Measurements from ENCODE around the gene SMYD2. TPM values are rescaled to one million over a fixed set of nuclear protein-coding genes. Genes with fewer than 3 reads are reported as not detected.

Gene SMYD2
- total and polyA plus RNA-seq, 2 experiments from 2014 or later, result 34.9 to 52.1 TPM

GRCh38 chr1:214318956-214319736 is 38.2 kb downstream of the SMYD2 start:
- Histone ChIP-seq H3K9me2 (ENCODE audit: insufficient read depth) (no peaks in the 10 kb centered on the region), H3K27me3 (replicated peaks; ENCODE audit: insufficient read depth) (no peaks in the 10 kb centered on the region), H3F3A (ENCODE audit: insufficient read depth) (peaks cover 14% of the 10 kb centered on the region; the same call in 1 of the 2 replicates), H3K9me3 (ENCODE audit: low read depth) (no peaks in the 10 kb centered on the region), H3K36me3 (ENCODE audit: low read depth) (0 out of 2 replicates have a peak, but pooled peaks cover 8% of the 10 kb centered on the region), H3K9ac (no peak overlapping the region), H3K79me2 (ENCODE audit: insufficient read depth) (no peaks in the 10 kb centered on the region), H3K4me3 (no peak overlapping the region), H3K4me2 (ENCODE audit: unreplicated experiment) (no peak overlapping the region), H3K4me1 (ENCODE audit: insufficient read depth) (peaks cover 11% of the 10 kb centered on the region), H3K27ac (no peak overlapping the region), H4K20me1 (ENCODE audit: insufficient read depth) (no peaks in the 10 kb centered on the region), H2AFZ (no peak overlapping the region)
- no peak for DNase-seq
- in situ Hi-C loops (cut with MboI), result no loop called here
- WGBS, 2 experiments (ENCODE audit: low coverage in 1 of 2, low lambda C conversion rate in 2 of 2, missing lambda C conversion rate in 2 of 2), result 97 to 99% methylated on average over 10 of the region's 10 CpGs
- TF ChIP-seq EZH2 (IDR thresholded peaks at IDR 0.05; ENCODE audit: insufficient read depth, poor library complexity, severe bottlenecking) (no peak), EZH2phosphoT487 (IDR thresholded peaks at IDR 0.05; ENCODE audit: insufficient read depth, low read depth) (no peak)

GRCh38 chr1:214319938-214320337 is 39.0 kb downstream of the SMYD2 start:
- in situ Hi-C loops (cut with MboI), result no loop called here

GRCh38 chr1:214321705-214322453 is 40.9 kb downstream of the SMYD2 start:
- Histone ChIP-seq H3K9ac (no peak overlapping the region), H3K9me2 (ENCODE audit: insufficient read depth) (no peaks in the 10 kb centered on the region), H3K36me3 (ENCODE audit: low read depth) (0 out of 2 replicates have a peak, but pooled peaks cover 8% of the 10 kb centered on the region), H3K9me3 (ENCODE audit: low read depth) (no peaks in the 10 kb centered on the region), H3K79me2 (ENCODE audit: insufficient read depth) (no peaks in the 10 kb centered on the region), H3K27ac (no peak overlapping the region), H4K20me1 (ENCODE audit: insufficient read depth) (no peaks in the 10 kb centered on the region), H2AFZ (no peak overlapping the region), H3K4me2 (ENCODE audit: unreplicated experiment) (no peak overlapping the region), H3K27me3 (replicated peaks; ENCODE audit: insufficient read depth) (no peaks in the 10 kb centered on the region), H3F3A (ENCODE audit: insufficient read depth) (peaks cover 6% of the 10 kb centered on the region; the same call in 1 of the 2 replicates), H3K4me1 (ENCODE audit: insufficient read depth) (peaks cover 2% of the 10 kb centered on the region; the same call in 1 of the 2 replicates), H3K4me3 (no peak overlapping the region)
- no peak for DNase-seq
- no peak for TF ChIP-seq EZH2 (IDR thresholded peaks at IDR 0.05; ENCODE audit: insufficient read depth, poor library complexity, severe bottlenecking)
- no peak for TF ChIP-seq EZH2phosphoT487 (IDR thresholded peaks at IDR 0.05; ENCODE audit: insufficient read depth, low read depth)
- in situ Hi-C loops (cut with MboI), result no loop called here
- WGBS, 2 experiments (ENCODE audit: low coverage in 1 of 2, low lambda C conversion rate in 2 of 2, missing lambda C conversion rate in 2 of 2), result 96% methylated on average over 5 of the region's 5 CpGs

More at GRCh38 chr1:214319938-214320337, 39.0 kb downstream of the SMYD2 start:
- WGBS, 2 experiments (ENCODE audit: low coverage in 1 of 2, low lambda C conversion rate in 2 of 2, missing lambda C conversion rate in 2 of 2), result 93 to 95% methylated on average over 5 of the region's 5 CpGs
- DNase-seq, result no peak
- no peak overlapping the region for H3K4me2 ChIP-seq (ENCODE audit: unreplicated experiment)
- no peaks in the 10 kb centered on the region for H3K9me3 ChIP-seq (ENCODE audit: low read depth)
- H3K4me1 ChIP-seq (ENCODE audit: insufficient read depth), result peaks cover 11% of the 10 kb centered on the region
- no peaks in the 10 kb centered on the region for H3K9me2 ChIP-seq (ENCODE audit: insufficient read depth)
- H4K20me1 ChIP-seq (ENCODE audit: insufficient read depth), result no peaks in the 10 kb centered on the region
- H2AFZ ChIP-seq, result no peak overlapping the region
- no peak for TF ChIP-seq EZH2phosphoT487 (IDR thresholded peaks at IDR 0.05; ENCODE audit: insufficient read depth, low read depth)
- no peak overlapping the region for H3K27ac ChIP-seq
- H3K9ac ChIP-seq, result no peak overlapping the region
- H3K36me3 ChIP-seq (ENCODE audit: low read depth), result 0 out of 2 replicates have a peak, but pooled peaks cover 8% of the 10 kb centered on the region
- H3F3A ChIP-seq (ENCODE audit: insufficient read depth), result peaks cover 14% of the 10 kb centered on the region; the same call in 1 of the 2 replicates
- H3K79me2 ChIP-seq (ENCODE audit: insufficient read depth), result no peaks in the 10 kb centered on the region
- H3K4me3 ChIP-seq, result no peak overlapping the region
- no peaks in the 10 kb centered on the region for H3K27me3 ChIP-seq (replicated peaks; ENCODE audit: insufficient read depth)

- in situ Hi-C loops (cut with MboI), result loop anchor here (25.0 kb wide), 1 partner anchor 1212 kb away; no protein-coding TSS in a partner anchor
- Histone ChIP-seq H3K9me2 (ENCODE audit: insufficient read depth) (no peaks in the 10 kb centered on the region), H3F3A (ENCODE audit: insufficient read depth) (0 out of 2 replicates have a peak, but pooled peaks cover 12% of the 10 kb centered on the region), H3K36me3 (ENCODE audit: low read depth) (0 out of 2 replicates have a peak, but pooled peaks cover 2% of the 10 kb centered on the region), H2AFZ (no peak overlapping the region), H3K4me1 (ENCODE audit: insufficient read depth) (peaks cover 3% of the 10 kb centered on the region; the same call in 1 of the 2 replicates), H3K9ac (no peak overlapping the region), H4K20me1 (ENCODE audit: insufficient read depth) (no peaks in the 10 kb centered on the region), H3K79me2 (ENCODE audit: insufficient read depth) (no peaks in the 10 kb centered on the region), H3K27me3 (replicated peaks; ENCODE audit: insufficient read depth) (no peaks in the 10 kb centered on the region), H3K4me3 (no peak overlapping the region), H3K27ac (no peak overlapping the region), H3K9me3 (ENCODE audit: low read depth) (no peaks in the 10 kb centered on the region), H3K4me2 (ENCODE audit: unreplicated experiment) (no peak overlapping the region)
- no peak for DNase-seq
- no peak for TF ChIP-seq EZH2 (IDR thresholded peaks at IDR 0.05; ENCODE audit: insufficient read depth, poor library complexity, severe bottlenecking)
- TF ChIP-seq EZH2phosphoT487 (IDR thresholded peaks at IDR 0.05; ENCODE audit: insufficient read depth, low read depth), result no peak
- WGBS, 2 experiments (ENCODE audit: low coverage in 1 of 2, low lambda C conversion rate in 2 of 2, missing lambda C conversion rate in 2 of 2), result 95 to 98% methylated on average over 8 of the region's 8 CpGs
These were observed 44.2 kb downstream of the SMYD2 start for GRCh38 chr1:214324896-214325800.

All from GM23248 (cell line).